ENCODE measurements around the gene RAB25. TPM values are rescaled to one million over a fixed set of nuclear protein-coding genes. Genes with fewer than 3 reads are reported as not detected.

RAB25 gene
- total and polyA plus RNA-seq, 2 of the 13 experiments (the other 11 are each of a cell fraction or from before 2014, with no cell fraction given), result 0.20 to 0.22 TPM

DNA sequence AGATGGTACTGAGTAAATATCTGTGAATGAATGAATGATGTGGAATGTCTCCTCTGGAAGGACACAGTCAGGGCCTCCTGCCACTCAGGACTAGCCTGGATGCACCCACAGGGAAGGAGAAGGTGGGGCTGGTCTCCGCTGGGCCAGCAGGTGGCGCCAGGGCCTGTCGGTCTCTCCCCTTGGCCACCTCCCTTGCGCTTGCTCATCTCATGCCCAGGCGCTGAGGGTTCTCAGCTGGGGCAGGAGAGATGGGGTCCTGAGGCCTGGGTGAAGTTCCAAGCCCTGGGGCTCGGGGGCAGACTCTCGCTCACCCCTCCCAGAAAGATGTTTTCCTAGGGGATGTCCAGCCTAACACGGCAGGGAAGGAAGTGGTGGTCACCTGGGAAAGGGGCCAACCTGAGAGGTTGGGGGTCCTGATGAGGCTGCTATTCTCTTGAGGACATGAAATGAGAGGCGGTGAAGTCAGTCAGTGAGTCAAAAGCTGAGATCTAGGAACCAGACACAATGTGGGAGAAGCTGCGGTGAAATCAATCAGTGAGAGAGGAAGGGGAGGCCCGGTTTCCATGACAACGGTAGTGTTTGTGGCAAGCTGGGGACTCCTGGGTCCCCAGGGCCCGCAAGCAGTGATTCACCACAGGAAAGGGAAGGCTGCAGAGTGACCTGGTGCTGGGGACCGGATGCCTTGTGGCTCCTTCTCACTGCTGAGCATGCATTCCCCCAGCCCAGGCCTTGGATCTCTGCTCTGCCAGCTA is 35.9 kb downstream of the RAB25 start (continued):
- TF ChIP-seq REL (CRISPR knock-in tag; conservative IDR thresholded peaks at IDR 0.05), result no peak
- TF ChIP-seq HOXA3 (CRISPR knock-in tag; IDR thresholded peaks at IDR 0.05), result 0 out of 2 replicates have a peak, but pooled peaks have one; percentile 45
- TF ChIP-seq MIER3 (CRISPR knock-in tag; IDR thresholded peaks at IDR 0.05; ENCODE audit: borderline replicate concordance), result peak; percentile 63; the same call in 1 of the 2 replicates
- TF ChIP-seq PITX1 (CRISPR knock-in tag; IDR thresholded peaks at IDR 0.05), result peak; percentile 68
- TF ChIP-seq, protein P1, sequence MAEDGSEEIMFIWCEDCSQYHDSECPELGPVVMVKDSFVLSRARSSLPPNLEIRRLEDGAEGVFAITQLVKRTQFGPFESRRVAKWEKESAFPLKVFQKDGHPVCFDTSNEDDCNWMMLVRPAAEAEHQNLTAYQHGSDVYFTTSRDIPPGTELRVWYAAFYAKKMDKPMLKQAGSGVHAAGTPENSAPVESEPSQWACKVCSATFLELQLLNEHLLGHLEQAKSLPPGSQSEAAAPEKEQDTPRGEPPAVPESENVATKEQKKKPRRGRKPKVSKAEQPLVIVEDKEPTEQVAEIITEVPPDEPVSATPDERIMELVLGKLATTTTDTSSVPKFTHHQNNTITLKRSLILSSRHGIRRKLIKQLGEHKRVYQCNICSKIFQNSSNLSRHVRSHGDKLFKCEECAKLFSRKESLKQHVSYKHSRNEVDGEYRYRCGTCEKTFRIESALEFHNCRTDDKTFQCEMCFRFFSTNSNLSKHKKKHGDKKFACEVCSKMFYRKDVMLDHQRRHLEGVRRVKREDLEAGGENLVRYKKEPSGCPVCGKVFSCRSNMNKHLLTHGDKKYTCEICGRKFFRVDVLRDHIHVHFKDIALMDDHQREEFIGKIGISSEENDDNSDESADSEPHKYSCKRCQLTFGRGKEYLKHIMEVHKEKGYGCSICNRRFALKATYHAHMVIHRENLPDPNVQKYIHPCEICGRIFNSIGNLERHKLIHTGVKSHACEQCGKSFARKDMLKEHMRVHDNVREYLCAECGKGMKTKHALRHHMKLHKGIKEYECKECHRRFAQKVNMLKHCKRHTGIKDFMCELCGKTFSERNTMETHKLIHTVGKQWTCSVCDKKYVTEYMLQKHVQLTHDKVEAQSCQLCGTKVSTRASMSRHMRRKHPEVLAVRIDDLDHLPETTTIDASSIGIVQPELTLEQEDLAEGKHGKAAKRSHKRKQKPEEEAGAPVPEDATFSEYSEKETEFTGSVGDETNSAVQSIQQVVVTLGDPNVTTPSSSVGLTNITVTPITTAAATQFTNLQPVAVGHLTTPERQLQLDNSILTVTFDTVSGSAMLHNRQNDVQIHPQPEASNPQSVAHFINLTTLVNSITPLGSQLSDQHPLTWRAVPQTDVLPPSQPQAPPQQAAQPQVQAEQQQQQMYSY (CRISPR knock-in tag; IDR thresholded peaks at IDR 0.05), result no peak
- no peak for TF ChIP-seq ATM (IDR thresholded peaks at IDR 0.05; ENCODE audit: borderline replicate concordance)
- no peak for TF ChIP-seq DR1 (CRISPR knock-in tag; IDR thresholded peaks at IDR 0.05)
- TF ChIP-seq POLR2G (IDR thresholded peaks at IDR 0.05; ENCODE audit: low read depth, low read length), result no peak
- 0 out of 2 replicates have a peak, but pooled peaks have one; percentile 70 for TF ChIP-seq RELA (CRISPR knock-in tag; IDR thresholded peaks at IDR 0.05)
- TF ChIP-seq ZFP36L2 (CRISPR knock-in tag; IDR thresholded peaks at IDR 0.05), result no peak
- peak; percentile 51; the same call in 1 of the 2 replicates for TF ChIP-seq CBX5 (CRISPR knock-in tag; IDR thresholded peaks at IDR 0.05; ENCODE audit: borderline replicate concordance)
- no peak for TF ChIP-seq ARNTL (CRISPR knock-in tag; IDR thresholded peaks at IDR 0.05)
- TF ChIP-seq TBP (CRISPR knock-in tag; IDR thresholded peaks at IDR 0.05), result no peak
- 0 out of 2 replicates have a peak, but pooled peaks have one; percentile 65 for TF ChIP-seq ZFP36L1 (CRISPR knock-in tag; IDR thresholded peaks at IDR 0.05)
- TF ChIP-seq, protein P2, sequence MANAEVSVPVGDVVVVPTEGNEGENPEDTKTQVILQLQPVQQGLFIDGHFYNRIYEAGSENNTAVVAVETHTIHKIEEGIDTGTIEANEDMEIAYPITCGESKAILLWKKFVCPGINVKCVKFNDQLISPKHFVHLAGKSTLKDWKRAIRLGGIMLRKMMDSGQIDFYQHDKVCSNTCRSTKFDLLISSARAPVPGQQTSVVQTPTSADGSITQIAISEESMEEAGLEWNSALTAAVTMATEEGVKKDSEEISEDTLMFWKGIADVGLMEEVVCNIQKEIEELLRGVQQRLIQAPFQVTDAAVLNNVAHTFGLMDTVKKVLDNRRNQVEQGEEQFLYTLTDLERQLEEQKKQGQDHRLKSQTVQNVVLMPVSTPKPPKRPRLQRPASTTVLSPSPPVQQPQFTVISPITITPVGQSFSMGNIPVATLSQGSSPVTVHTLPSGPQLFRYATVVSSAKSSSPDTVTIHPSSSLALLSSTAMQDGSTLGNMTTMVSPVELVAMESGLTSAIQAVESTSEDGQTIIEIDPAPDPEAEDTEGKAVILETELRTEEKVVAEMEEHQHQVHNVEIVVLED (CRISPR knock-in tag; IDR thresholded peaks at IDR 0.05; ENCODE audit: borderline replicate concordance), result no peak
- TF ChIP-seq NR2F1 (CRISPR knock-in tag; IDR thresholded peaks at IDR 0.05), result no peak
- no peak for TF ChIP-seq POLR2AphosphoS2 (IDR thresholded peaks at IDR 0.05; ENCODE audit: low read depth, low read length)
- TF ChIP-seq SMARCC2 (IDR thresholded peaks at IDR 0.05), result no peak
- TF ChIP-seq MEF2D (CRISPR knock-in tag; IDR thresholded peaks at IDR 0.05), result peak; percentile 56; the same call in 1 of the 2 replicates
- TF ChIP-seq, protein P3, sequence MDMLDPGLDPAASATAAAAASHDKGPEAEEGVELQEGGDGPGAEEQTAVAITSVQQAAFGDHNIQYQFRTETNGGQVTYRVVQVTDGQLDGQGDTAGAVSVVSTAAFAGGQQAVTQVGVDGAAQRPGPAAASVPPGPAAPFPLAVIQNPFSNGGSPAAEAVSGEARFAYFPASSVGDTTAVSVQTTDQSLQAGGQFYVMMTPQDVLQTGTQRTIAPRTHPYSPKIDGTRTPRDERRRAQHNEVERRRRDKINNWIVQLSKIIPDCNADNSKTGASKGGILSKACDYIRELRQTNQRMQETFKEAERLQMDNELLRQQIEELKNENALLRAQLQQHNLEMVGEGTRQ (IDR thresholded peaks at IDR 0.05; ENCODE audit: low read depth, low read length), result no peak
- TF ChIP-seq, protein P3 (CRISPR knock-in tag; IDR thresholded peaks at IDR 0.05; ENCODE audit: borderline replicate concordance), result no peak
- TF ChIP-seq ZKSCAN8 (CRISPR knock-in tag; IDR thresholded peaks at IDR 0.05; ENCODE audit: borderline replicate concordance), result peak; percentile 55; the same call in 1 of the 2 replicates
- TF ChIP-seq, protein P4, sequence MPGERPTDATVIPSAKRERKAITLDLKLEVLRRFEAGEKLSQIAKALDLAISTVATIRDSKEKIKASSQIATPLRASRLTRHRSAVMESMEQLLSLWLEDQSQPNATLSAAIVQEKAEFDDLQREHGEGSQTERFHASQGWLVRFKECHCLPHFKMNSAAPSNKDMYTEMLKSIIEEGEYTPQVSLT (CRISPR knock-in tag; IDR thresholded peaks at IDR 0.05; ENCODE audit: borderline replicate concordance, low read depth), result no peak
